HG02884 (cell line): ENCODE data around the gene PADI2.

ENCODE experiments used
- ATAC-seq: cut with Tn5 transposase; IDR thresholded peaks from one replicate; pipeline ENCODE4 v1.9.1; 2021; ENCODE audit warnings: mild to moderate bottlenecking, moderate library complexity; ENCODE audit not compliant: unreplicated experiment

PADI2 gene

GRCh38 chr1:17059391-17060305 is 59.6 kb downstream of the PADI2 start:
- ATAC-seq, result no peak

GRCh38 chr1:17056551-17056950 is 62.7 kb downstream of the PADI2 start:
- no peak for ATAC-seq

GRCh38 chr1:17055801-17056200 is 63.5 kb downstream of the PADI2 start:
- no peak for ATAC-seq

GRCh38 chr1:17053685-17054410 is 65.4 kb downstream of the PADI2 start, which contains the start of gene SDHB:
Gene SDHB (minus strand): TSS chr1:17054032. CDS start chr1:17054019, 13 bp downstream.
- peak; percentile 95 for ATAC-seq

- ATAC-seq, result no peak
These were observed 66.1 kb downstream of the PADI2 start for GRCh38 chr1:17053086-17053684.

- no peak for ATAC-seq
These were observed 66.6 kb downstream of the PADI2 start for GRCh38 chr1:17052641-17053040.

GRCh38 chr1:17052038-17052437 is 67.2 kb downstream of the PADI2 start:
- ATAC-seq, result no peak

GRCh38 chr1:17047924-17048323 is 71.3 kb downstream of the PADI2 start:
- no peak for ATAC-seq

GRCh38 chr1:17046334-17046657 is 73.0 kb downstream of the PADI2 start:
- no peak for ATAC-seq

GRCh38 chr1:17045634-17046333 is 73.5 kb downstream of the PADI2 start:
- no peak for ATAC-seq

GRCh38 chr1:17045150-17045549 is 74.1 kb downstream of the PADI2 start:
- ATAC-seq, result no peak

GRCh38 chr1:17043676-17044075 is 75.6 kb downstream of the PADI2 start:
- ATAC-seq, result no peak

- ATAC-seq, result no peak
These were observed 79.1 kb downstream of the PADI2 start for GRCh38 chr1:17040135-17040534.

- ATAC-seq, result no peak
These were observed 79.7 kb downstream of the PADI2 start for GRCh38 chr1:17039522-17039921.

- no peak for ATAC-seq
These were observed 85.8 kb downstream of the PADI2 start for GRCh38 chr1:17033481-17033880.

- ATAC-seq, result no peak
These were observed 86.5 kb downstream of the PADI2 start for GRCh38 chr1:17032741-17033140.

GRCh38 chr1:17031436-17031835 is 87.8 kb downstream of the PADI2 start:
- ATAC-seq, result no peak

GRCh38 chr1:17030206-17030605 is 89.0 kb downstream of the PADI2 start:
- no peak for ATAC-seq

GRCh38 chr1:17028662-17029188 is 90.5 kb downstream of the PADI2 start:
- no peak for ATAC-seq

GRCh38 chr1:17027900-17028299 is 91.4 kb downstream of the PADI2 start:
- no peak for ATAC-seq

- ATAC-seq, result no peak
These were observed 91.8 kb downstream of the PADI2 start for GRCh38 chr1:17027403-17027802.
